Heart right ventricle (tissue), 16 donors: ENCODE measurements around the gene CRELD2. TPM values are rescaled to one million over a fixed set of nuclear protein-coding genes. Genes with fewer than 3 reads are reported as not detected.

ENCODE experiments used
- ATAC-seq, 8 donors: fragments of 200-7000 bp; cut with Tn5 transposase; one replicate each; pipeline ENCODE4 v1.9.1; 2020; ENCODE audit warnings: mild to moderate bottlenecking in 8 of 8, moderate library complexity in 8 of 8, moderate number of reproducible peaks in 1 of 8
- DNase-seq, 2 donors: peaks; one replicate each; pipeline ENCODE4 v3.0.0-alpha.2; 2020
- H3K27ac ChIP-seq, 10 donors: fragments of 200-600 bp; sonication (generic) in 2 of 10; one replicate each; pipeline versions ENCODE4 v1.5.0 to v1.8.0; 2020 to 2022; ENCODE audit warnings: mild to moderate bottlenecking in 3 of 10
- H3K27me3 ChIP-seq, 7 donors: fragments of 200-600 bp; one replicate each; pipeline ENCODE4 v1.8.0; 2021 to 2022; ENCODE audit warnings: mild to moderate bottlenecking in 2 of 7
- H3K36me3 ChIP-seq, 9 donors: fragments of 200-600 bp; sonication (generic) in 1 of 9; one replicate each; pipeline versions ENCODE4 v1.5.0 to v1.8.0; 2020 to 2022; ENCODE audit warnings: mild to moderate bottlenecking in 2 of 9
- H3K4me1 ChIP-seq, 9 donors: fragments of 200-600 bp; sonication (generic) in 1 of 9; one replicate each; pipeline versions ENCODE4 v1.5.0 to v1.8.0; 2020 to 2022; ENCODE audit warnings: mild to moderate bottlenecking in 4 of 9
- H3K4me3 ChIP-seq, 10 donors: fragments of 200-600 bp; sonication (generic) in 2 of 10; one replicate each; pipeline versions ENCODE4 v1.5.0 to v1.8.0; 2020 to 2022; ENCODE audit warnings: mild to moderate bottlenecking in 7 of 10, moderate library complexity in 2 of 10
- H3K9me3 ChIP-seq, 11 donors: fragments of 200-600 bp in 10 of 11; sonication (generic) in 2 of 11; one replicate each; pipeline versions ENCODE4 v1.5.0 to v1.8.0; 2013 to 2022; ENCODE audit warnings: mild to moderate bottlenecking in 2 of 11, control low read depth in 1 of 11, moderate library complexity in 1 of 11
- WGBS, 2 donors: extraction: QIAGEN DNeasy Blood & Tissue Kit; methylation state at CpG; one replicate each; pipeline ENCODE4 v1.1.7; 2013; ENCODE audit warnings: inconsistent platforms in 1 of 2; 5-methylcytosine and 5-hydroxymethylcytosine counted together
- intact Hi-C, 10 donors: fragments of 100-400 bp; cut with DNase I; formaldehyde crosslinking; loops; one replicate each; pipeline versions ENCODE4 v1.11.1 to v1.14.2; 2022
- polyA plus RNA-seq, 2 donors: library from polyadenylated mRNA; stranded (reverse); fragments of 200-250 nt; gene quantifications; one replicate each; pipeline ENCODE4 v1.2.3, GENCODE V29; 2013
- total RNA-seq, 10 donors: library from RNA; stranded (reverse); fragmentation: NEBNext Ultra II Directional in 3 of 10; extraction: Animal tissue kit (Norgen Biotek cat#: 25700) in 3 of 10; gene quantifications; one replicate each; pipeline versions ENCODE4 v1.2.1 to v1.2.4, GENCODE V29; 2021 to 2023
- TF ChIP-seq, protein P1 (sequence below), 9 donors: fragments of 200-600 bp; sonication (generic) in 2 of 9; IDR thresholded peaks; one replicate each; pipeline versions ENCODE4 v1.5.0 to v1.8.0; 2021 to 2022; ENCODE audit warnings: antibody characterized with exemption in 9 of 9, mild to moderate bottlenecking in 5 of 9, moderate library complexity in 1 of 9
- donor health status: Arrhythmogenic right ventricular cardiomyopathy.
- donor health status: ischemic (EF 13 %, LVEDD 7.1; RV severe dilation, severe dysfunction).
- donor health status: healthy with polysubstance abuse.
- donor health status: DM: no; HTN: yes; CAD: no.
- donor health status: DM: no; HTN: no; CAD: no.
- donor health status: ischemic (EF 25% LVEDD 6.9; RV normal size, moderate dysfunction).
- donor health status: ischemic (EF 25% LVEDD 5.7; RV mildly dilated, moderate dysfunction).
- donor health status: healthy.
- donor health status: DM: yes; HTN: yes; CAD: no.
- donor health status: Ischemic cardiomyopathy.
- donor health status: ischemic (EF 35%, LVEDD 5.7; RV mildly dilated, moderate dysfunction).
- donor health status: nonischemic (EF 11% LVEDD 7.7; RV severe dilation, severe dysfunction).
- donor health status: DM: yes; HTN: yes; CAD: no.
- donor health status: PGD.
- donor health status: ischemic (EF 29% LVEDD 5.4; RV normal size, mild dysfunction).
- donor health status: nonischemic (EF 23%, LVEDD 6.1; RV moderate dilation, normal function).

The CRELD2 gene
- total and polyA plus RNA-seq, 12 donors = 11.0 to 90.0 (median 19.2) TPM

GRCh38 chr22:49956418-49956770 is 38.0 kb downstream of the CRELD2 start:
- Histone ChIP-seq H3K9me3 (no peaks in the 10 kb centered on the region), H3K4me1 (peaks cover 31 to 61% (median 49%) of the 10 kb centered on the region in 9 donors), H3K4me3 (no peak overlapping the region), H3K27me3 (no peaks in the 10 kb centered on the region), H3K36me3 (peaks cover 0 to 3% (median 0%) of the 10 kb centered on the region in 9 donors), H3K27ac (peak overlapping the region in 2 of 10 donors; percentile 20 to 45)
- WGBS, 2 donors = 78 to 83% methylated on average over 15 of the region's 15 CpGs
- intact Hi-C loops = no loop called here
- ATAC-seq = no peak
- DNase-seq = peak in 1 of 2 donors; percentile 20
- TF ChIP-seq, protein P1, sequence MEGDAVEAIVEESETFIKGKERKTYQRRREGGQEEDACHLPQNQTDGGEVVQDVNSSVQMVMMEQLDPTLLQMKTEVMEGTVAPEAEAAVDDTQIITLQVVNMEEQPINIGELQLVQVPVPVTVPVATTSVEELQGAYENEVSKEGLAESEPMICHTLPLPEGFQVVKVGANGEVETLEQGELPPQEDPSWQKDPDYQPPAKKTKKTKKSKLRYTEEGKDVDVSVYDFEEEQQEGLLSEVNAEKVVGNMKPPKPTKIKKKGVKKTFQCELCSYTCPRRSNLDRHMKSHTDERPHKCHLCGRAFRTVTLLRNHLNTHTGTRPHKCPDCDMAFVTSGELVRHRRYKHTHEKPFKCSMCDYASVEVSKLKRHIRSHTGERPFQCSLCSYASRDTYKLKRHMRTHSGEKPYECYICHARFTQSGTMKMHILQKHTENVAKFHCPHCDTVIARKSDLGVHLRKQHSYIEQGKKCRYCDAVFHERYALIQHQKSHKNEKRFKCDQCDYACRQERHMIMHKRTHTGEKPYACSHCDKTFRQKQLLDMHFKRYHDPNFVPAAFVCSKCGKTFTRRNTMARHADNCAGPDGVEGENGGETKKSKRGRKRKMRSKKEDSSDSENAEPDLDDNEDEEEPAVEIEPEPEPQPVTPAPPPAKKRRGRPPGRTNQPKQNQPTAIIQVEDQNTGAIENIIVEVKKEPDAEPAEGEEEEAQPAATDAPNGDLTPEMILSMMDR (IDR thresholded peaks at IDR 0.05) = no peak

GRCh38 chr22:49956914-49957825 is 38.7 kb downstream of the CRELD2 start:
- DNase-seq (peak in 1 of 2 donors; percentile 8), ATAC-seq (no peak)
- 92 to 94% methylated on average over 20 of the region's 20 CpGs for WGBS, 2 donors
- Histone ChIP-seq H3K9me3 (no peaks in the 10 kb centered on the region), H3K27me3 (no peaks in the 10 kb centered on the region), H3K27ac (no peak overlapping the region), H3K4me1 (peaks cover 33 to 58% (median 49%) of the 10 kb centered on the region in 9 donors), H3K4me3 (no peak overlapping the region), H3K36me3 (peaks cover 0 to 10% (median 0%) of the 10 kb centered on the region in 9 donors)
- TF ChIP-seq, protein P1 (IDR thresholded peaks at IDR 0.05) = no peak
- intact Hi-C loops = no loop called here

- H3K27me3 ChIP-seq = no peaks in the 10 kb centered on the region
- no peak overlapping the region for H3K4me3 ChIP-seq
- intact Hi-C loops = no loop called here
- H3K27ac ChIP-seq = no peak overlapping the region
- WGBS, 2 donors = 83 to 90% methylated on average over 12 of the region's 12 CpGs
- no peaks in the 10 kb centered on the region for H3K9me3 ChIP-seq
- ATAC-seq (no peak), DNase-seq (peak in 1 of 2 donors; percentile 9)
- H3K4me1 ChIP-seq = peaks cover 37 to 61% (median 51%) of the 10 kb centered on the region in 9 donors
- TF ChIP-seq, protein P1 (IDR thresholded peaks at IDR 0.05) = no peak
- H3K36me3 ChIP-seq = peaks cover 0 to 15% (median 5%) of the 10 kb centered on the region in 9 donors
These were observed 39.5 kb downstream of the CRELD2 start for GRCh38 chr22:49957826-49958365.

GRCh38 chr22:49958366-49958921 is 40.0 kb downstream of the CRELD2 start:
- H3K36me3 ChIP-seq = peaks cover 0 to 21% (median 10%) of the 10 kb centered on the region in 9 donors
- intact Hi-C loops = no loop called here
- peaks cover 39 to 61% (median 51%) of the 10 kb centered on the region in 9 donors for H3K4me1 ChIP-seq
- DNase-seq = peak in 1 of 2 donors; percentile 8
- no peaks in the 10 kb centered on the region for H3K9me3 ChIP-seq
- TF ChIP-seq, protein P1 (IDR thresholded peaks at IDR 0.05) = no peak
- peak overlapping the region in 1 of 10 donors; percentile 98 for H3K27ac ChIP-seq
- no peak overlapping the region for H3K4me3 ChIP-seq
- no peak for ATAC-seq
- 88 to 90% methylated on average over 16 of the region's 16 CpGs for WGBS, 2 donors
- H3K27me3 ChIP-seq = no peaks in the 10 kb centered on the region
